ENCODE data around the gene FGGY.
"Not testable (repeated sequence)": the region's sequence is repeated elsewhere in the genome, so short reads cannot be mapped to it uniquely, and the experiment has no call there.

Gene FGGY

DNA sequence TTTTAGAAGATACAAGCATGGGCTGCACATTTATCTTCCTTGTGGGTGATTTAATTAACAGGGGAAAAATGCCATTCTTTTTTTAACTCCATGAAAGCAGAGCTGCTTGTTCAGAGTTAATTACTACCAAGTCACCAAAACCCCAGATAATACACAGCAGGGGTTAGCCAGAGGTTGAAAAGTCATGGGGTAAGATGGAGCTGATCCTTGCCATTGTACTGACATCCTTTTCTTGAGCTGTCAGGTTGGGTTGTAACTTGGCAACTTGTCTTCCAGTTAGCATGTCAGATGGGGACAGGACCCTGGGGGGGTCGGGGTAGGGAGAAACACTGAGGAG is 260.6 kb downstream of the FGGY start:
- no peak for TF ChIP-seq YY1 (IDR thresholded peaks at IDR 0.05; ENCODE audit: insufficient read depth, insufficient read length)
- no peak for TF ChIP-seq SUZ12 (IDR thresholded peaks at IDR 0.05; ENCODE audit: extremely low read depth, insufficient read depth, insufficient read length)
- TF ChIP-seq ZNF274 (IDR thresholded peaks at IDR 0.05; ENCODE audit: low read depth, low read length): no peak
- H3K4me1 ChIP-seq (ENCODE audit: insufficient read depth, insufficient read length): peaks cover 2% of the 10 kb centered on the region
- H3K4me3 ChIP-seq (ENCODE audit: insufficient read length, low read depth): no peak overlapping the region
- no peak overlapping the region for H3K9ac ChIP-seq (ENCODE audit: insufficient read length, low read depth)
- peaks cover 29% of the 10 kb centered on the region for H3K9me3 ChIP-seq (ENCODE audit: insufficient read depth, low read length)
- no peak for DNase-seq (ENCODE audit: low read depth, low spot score)
- H3K27me3 ChIP-seq (ENCODE audit: insufficient read depth, insufficient read length): no peaks in the 10 kb centered on the region
- no peaks in the 10 kb centered on the region for H3K36me3 ChIP-seq (ENCODE audit: insufficient read depth, insufficient read length, low read length)

DNA sequence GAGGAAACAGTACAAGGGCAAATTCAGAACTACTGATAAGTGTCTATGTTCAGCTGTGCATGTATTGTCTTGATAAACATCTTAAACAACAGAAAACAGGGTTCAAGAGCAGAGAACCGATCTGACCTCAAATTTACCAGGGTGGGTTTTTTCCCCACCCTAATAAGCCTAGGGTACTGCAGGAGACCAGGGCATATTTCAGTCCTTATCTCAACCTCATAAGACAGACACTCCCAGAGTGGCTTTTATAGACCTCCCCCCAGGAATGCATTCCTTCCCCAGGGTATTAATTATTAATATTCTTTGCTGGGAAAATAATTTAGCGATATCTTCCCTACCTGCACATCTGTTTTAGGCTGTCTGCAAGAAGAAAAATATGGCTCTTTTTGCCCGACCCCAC is 261.7 kb downstream of the FGGY start:
- H3K4me3 ChIP-seq (ENCODE audit: insufficient read length, low read depth); H3K4me1 ChIP-seq (ENCODE audit: insufficient read depth, insufficient read length); DNase-seq (ENCODE audit: low read depth, low spot score); H3K36me3 ChIP-seq (ENCODE audit: insufficient read depth, insufficient read length, low read length); H3K27me3 ChIP-seq (ENCODE audit: insufficient read depth, insufficient read length); H3K9ac ChIP-seq (ENCODE audit: insufficient read length, low read depth): not testable (repeated sequence)
- H3K9me3 ChIP-seq (ENCODE audit: insufficient read depth, low read length): peaks cover 29% of the 10 kb centered on the region

DNA sequence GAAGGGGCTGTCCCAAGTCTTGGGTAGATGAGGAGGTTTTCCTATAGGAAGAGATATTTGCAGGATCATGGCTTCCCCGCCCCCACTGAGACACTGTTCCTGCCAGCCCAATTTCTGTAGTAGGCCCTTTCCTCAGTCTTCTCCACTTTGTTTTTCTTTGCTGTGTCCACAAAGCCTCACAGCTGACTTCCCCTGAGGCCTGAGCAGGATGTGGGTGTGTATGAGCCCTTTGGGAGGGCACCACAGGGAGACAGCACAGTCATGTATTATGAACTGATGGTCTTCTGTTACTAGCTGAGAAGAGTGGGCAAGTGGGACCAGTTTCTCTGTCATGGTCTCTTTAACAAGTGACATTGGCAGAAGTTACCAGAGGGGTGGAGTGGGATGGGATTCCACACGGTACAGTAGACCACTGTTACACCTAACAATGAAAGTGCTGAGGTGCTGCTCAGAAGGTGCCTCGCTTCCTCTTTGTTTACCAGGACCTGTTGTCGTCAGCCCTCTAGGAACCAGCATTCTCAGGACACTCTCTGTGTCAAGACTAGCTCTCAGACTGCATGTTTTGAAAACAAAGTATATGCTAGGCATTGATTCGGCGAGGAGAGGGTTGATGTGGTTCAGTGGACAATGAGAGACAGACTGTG is 264.0 kb downstream of the FGGY start:
- Histone ChIP-seq H3K27me3 (ENCODE audit: insufficient read depth, insufficient read length) (no peaks in the 10 kb centered on the region), H3K9me3 (ENCODE audit: insufficient read depth, low read length) (peaks cover 29% of the 10 kb centered on the region), H3K4me3 (ENCODE audit: insufficient read length, low read depth) (no peak overlapping the region), H3K9ac (ENCODE audit: insufficient read length, low read depth) (no peak overlapping the region), H3K36me3 (ENCODE audit: insufficient read depth, insufficient read length, low read length) (no peaks in the 10 kb centered on the region), H3K4me1 (ENCODE audit: insufficient read depth, insufficient read length) (no peaks in the 10 kb centered on the region)
- DNase-seq (ENCODE audit: low read depth, low spot score): no peak
- TF ChIP-seq YY1 (IDR thresholded peaks at IDR 0.05; ENCODE audit: insufficient read depth, insufficient read length) (no peak), ZNF274 (IDR thresholded peaks at IDR 0.05; ENCODE audit: low read depth, low read length) (no peak), SUZ12 (IDR thresholded peaks at IDR 0.05; ENCODE audit: extremely low read depth, insufficient read depth, insufficient read length) (no peak)

GRCh38 chr1:59561796-59562195 is 264.9 kb downstream of the FGGY start:
- Histone ChIP-seq H3K4me3 (ENCODE audit: insufficient read length, low read depth) (no peak overlapping the region), H3K36me3 (ENCODE audit: insufficient read depth, insufficient read length, low read length) (no peaks in the 10 kb centered on the region), H3K4me1 (ENCODE audit: insufficient read depth, insufficient read length) (no peaks in the 10 kb centered on the region), H3K9me3 (ENCODE audit: insufficient read depth, low read length) (peaks cover 29% of the 10 kb centered on the region), H3K27me3 (ENCODE audit: insufficient read depth, insufficient read length) (no peaks in the 10 kb centered on the region), H3K9ac (ENCODE audit: insufficient read length, low read depth) (no peak overlapping the region)
- TF ChIP-seq YY1 (IDR thresholded peaks at IDR 0.05; ENCODE audit: insufficient read depth, insufficient read length) (no peak), SUZ12 (IDR thresholded peaks at IDR 0.05; ENCODE audit: extremely low read depth, insufficient read depth, insufficient read length) (no peak), ZNF274 (IDR thresholded peaks at IDR 0.05; ENCODE audit: low read depth, low read length) (no peak)
- no peak for DNase-seq (ENCODE audit: low read depth, low spot score)

GRCh38 chr1:59564192-59564891 is 267.4 kb downstream of the FGGY start:
- no peaks in the 10 kb centered on the region for H3K36me3 ChIP-seq (ENCODE audit: insufficient read depth, insufficient read length, low read length)
- H3K4me3 ChIP-seq (ENCODE audit: insufficient read length, low read depth): no peak overlapping the region
- H3K27me3 ChIP-seq (ENCODE audit: insufficient read depth, insufficient read length): no peaks in the 10 kb centered on the region
- H3K9ac ChIP-seq (ENCODE audit: insufficient read length, low read depth): no peak overlapping the region
- TF ChIP-seq ZNF274 (IDR thresholded peaks at IDR 0.05; ENCODE audit: low read depth, low read length) (no peak), SUZ12 (IDR thresholded peaks at IDR 0.05; ENCODE audit: extremely low read depth, insufficient read depth, insufficient read length) (no peak), YY1 (IDR thresholded peaks at IDR 0.05; ENCODE audit: insufficient read depth, insufficient read length) (no peak)
- peaks cover 8% of the 10 kb centered on the region for H3K9me3 ChIP-seq (ENCODE audit: insufficient read depth, low read length)
- H3K4me1 ChIP-seq (ENCODE audit: insufficient read depth, insufficient read length): no peaks in the 10 kb centered on the region
- DNase-seq (ENCODE audit: low read depth, low spot score): no peak

DNA sequence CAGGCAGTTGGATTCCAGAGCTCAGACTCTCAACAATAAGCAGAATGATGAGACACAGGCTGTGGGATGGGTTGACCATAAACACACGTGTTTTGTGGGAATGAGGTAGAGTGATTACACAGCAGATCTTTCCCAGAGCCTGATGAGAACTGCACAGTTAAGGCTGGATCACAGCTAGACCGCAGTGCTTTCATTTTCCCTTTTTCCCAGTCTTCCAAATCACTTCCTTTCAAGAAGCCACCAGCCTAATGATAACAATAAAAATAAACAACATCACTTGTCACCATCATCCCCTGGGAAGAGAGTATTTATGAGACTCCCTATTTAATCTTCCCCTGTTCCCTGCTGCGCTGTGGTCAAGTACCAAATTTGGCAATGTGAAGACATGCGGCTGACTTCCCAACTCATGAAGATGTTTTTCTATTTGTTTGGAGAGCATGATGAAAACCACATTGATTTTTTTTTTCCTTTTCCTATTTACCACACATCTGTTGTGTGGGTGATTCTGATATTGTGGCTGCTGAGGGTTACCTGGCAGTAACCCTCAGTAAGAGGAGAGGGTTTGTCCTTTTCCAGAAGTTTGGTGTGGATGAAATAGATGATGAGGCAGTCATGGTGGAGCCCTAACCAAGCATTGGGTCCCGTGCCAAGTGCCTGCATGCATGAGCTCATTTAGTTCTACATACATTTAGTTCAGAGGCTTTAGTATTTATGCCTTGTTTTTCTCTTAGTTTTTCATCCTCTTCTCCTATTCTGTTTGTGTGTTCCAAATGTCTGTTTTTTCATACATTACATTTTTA is 268.9 kb downstream of the FGGY start:
- Histone ChIP-seq H3K9ac (ENCODE audit: insufficient read length, low read depth) (no peak overlapping the region), H3K9me3 (ENCODE audit: insufficient read depth, low read length) (no peaks in the 10 kb centered on the region; the same call in 1 of the 2 replicates), H3K4me1 (ENCODE audit: insufficient read depth, insufficient read length) (no peaks in the 10 kb centered on the region), H3K27me3 (ENCODE audit: insufficient read depth, insufficient read length) (no peaks in the 10 kb centered on the region), H3K4me3 (ENCODE audit: insufficient read length, low read depth) (no peak overlapping the region), H3K36me3 (ENCODE audit: insufficient read depth, insufficient read length, low read length) (no peaks in the 10 kb centered on the region)
- TF ChIP-seq YY1 (IDR thresholded peaks at IDR 0.05; ENCODE audit: insufficient read depth, insufficient read length) (no peak), ZNF274 (IDR thresholded peaks at IDR 0.05; ENCODE audit: low read depth, low read length) (no peak), SUZ12 (IDR thresholded peaks at IDR 0.05; ENCODE audit: extremely low read depth, insufficient read depth, insufficient read length) (no peak)
- DNase-seq (ENCODE audit: low read depth, low spot score): no peak

All from NT2/D1 (cell line).